Measurements from ENCODE around the gene SEMA4G.
A peak's percentile ranks its signal among the peaks of the same experiment; 100 is the strongest.

SEMA4G gene

DNA sequence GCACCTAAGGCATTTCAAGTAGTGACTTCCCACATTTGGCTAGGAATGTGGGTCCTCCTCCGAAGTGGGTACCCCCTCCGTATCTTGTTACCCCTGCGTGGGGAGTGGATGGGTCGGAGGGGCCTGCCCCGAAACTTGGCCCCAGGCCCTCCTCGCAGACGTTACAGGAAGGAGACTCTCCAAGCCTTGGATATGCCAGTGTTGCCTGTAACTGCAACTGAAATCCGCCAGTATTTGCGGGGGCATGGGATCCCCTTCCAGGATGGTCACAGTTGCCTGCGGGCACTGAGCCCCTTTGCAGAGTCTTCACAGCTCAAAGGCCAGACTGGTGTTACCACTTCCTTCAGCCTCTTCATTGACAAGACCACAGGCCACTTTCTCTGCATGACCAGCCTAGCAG, 18.9 kb downstream of the SEMA4G start:
- DNase-seq: no peak

DNA sequence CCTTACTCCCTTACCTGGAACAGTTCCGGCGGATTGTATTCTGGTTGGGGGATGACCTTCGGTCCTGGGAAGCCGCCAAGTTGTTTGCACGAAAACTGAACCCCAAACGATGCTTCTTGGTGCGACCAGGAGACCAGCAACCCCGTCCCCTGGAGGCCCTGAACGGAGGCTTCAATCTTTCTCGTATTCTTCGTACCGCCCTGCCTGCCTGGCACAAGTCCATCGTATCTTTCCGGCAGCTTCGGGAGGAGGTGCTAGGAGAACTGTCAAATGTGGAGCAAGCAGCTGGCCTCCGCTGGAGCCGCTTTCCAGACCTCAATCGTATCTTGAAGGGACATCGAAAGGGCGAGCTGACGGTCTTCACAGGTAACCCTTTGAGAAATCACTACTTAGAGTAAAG, 19.8 kb downstream of the SEMA4G start:
- no peak for DNase-seq

DNA sequence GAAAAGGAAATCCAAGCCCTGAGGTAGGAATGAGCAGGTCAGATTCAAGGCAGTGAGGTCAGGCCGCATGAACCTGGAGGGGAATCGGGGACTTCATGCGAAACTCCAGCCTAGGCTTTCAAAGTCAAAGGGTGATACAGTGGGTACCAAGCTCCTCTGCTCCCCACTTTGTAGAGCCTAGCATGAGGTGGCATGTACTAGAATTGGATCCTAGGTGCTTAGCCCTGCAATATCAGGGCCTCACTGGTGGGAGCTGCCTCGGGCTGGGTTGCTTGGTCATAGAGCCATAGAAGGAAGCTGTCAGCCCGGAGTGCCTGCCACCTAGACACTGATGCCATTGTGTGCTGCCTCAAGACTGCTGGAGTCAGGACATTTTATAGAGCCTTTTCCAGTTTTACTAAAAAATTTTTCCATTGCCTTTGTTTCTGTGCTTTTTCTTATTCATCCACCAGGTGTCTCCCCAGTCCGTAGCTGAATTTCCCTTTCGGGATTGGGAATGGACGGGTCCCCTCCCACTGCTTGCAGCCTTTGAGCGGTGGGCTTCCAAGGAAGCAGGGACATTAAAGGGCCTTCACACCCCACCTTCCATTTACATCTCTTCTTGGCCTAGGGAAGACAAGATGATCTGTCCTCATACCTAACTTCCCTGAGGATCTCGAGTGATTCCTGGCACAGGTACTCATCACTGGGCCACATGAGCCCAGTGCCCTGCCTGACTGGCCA, 24.8 kb downstream of the SEMA4G start:
- DNase-seq: no peak

DNA sequence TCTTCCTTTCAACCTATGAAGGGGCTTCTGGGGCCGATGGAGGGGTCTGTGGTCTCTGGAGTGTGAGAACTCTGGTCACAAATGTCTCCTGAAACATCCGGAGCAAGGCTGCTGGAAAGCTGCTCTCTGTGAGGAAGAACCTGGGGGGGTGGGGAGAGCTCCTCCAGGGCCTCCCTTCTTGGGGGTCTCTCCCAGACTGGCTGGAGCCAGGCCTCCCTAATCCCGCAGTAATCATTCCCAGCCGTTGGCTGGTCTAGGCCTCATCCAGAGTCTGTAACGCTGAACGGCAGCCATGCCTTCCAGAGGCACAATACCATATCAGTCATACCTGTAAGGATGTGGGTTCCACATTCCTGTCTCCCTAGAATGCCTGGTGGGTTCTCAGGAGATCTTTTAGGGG, 25.9 kb downstream of the SEMA4G start:
- no peak for DNase-seq

DNA sequence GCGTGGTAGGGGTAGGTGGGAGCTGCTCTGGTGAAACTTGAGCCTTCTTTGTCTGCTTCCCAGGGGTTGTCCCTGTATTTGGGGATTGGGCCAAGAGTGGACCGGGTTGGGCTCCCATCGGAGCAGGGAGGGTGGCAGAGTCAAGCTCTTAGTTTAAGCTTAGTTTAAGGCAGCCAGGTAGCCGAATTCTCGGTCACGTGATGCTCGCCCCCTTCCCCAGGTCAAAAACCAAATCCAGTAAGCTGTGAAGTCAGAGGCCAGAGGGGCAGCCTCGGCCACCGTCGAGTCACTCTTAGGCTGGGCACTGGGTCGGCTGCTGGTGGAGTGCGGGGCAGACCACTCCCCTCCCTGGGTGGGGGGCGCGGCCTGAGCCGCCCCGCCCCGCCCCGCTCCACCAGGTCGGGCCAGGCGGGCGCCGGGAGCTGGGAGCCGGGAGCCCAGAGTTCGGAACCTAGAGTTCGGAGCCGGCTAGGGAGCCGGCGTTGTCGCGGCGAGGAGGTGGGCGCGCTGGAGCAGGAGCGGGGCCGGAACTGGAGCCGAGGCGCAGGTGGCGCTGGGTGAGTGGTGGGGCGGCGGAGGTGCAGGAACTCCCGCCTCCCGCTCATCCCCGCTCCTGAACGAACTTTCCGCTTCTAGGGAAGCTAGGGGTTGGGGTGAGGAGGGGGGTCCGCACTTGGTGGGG, 27.5 kb downstream of the SEMA4G start:
- DNase-seq: no peak

DNA sequence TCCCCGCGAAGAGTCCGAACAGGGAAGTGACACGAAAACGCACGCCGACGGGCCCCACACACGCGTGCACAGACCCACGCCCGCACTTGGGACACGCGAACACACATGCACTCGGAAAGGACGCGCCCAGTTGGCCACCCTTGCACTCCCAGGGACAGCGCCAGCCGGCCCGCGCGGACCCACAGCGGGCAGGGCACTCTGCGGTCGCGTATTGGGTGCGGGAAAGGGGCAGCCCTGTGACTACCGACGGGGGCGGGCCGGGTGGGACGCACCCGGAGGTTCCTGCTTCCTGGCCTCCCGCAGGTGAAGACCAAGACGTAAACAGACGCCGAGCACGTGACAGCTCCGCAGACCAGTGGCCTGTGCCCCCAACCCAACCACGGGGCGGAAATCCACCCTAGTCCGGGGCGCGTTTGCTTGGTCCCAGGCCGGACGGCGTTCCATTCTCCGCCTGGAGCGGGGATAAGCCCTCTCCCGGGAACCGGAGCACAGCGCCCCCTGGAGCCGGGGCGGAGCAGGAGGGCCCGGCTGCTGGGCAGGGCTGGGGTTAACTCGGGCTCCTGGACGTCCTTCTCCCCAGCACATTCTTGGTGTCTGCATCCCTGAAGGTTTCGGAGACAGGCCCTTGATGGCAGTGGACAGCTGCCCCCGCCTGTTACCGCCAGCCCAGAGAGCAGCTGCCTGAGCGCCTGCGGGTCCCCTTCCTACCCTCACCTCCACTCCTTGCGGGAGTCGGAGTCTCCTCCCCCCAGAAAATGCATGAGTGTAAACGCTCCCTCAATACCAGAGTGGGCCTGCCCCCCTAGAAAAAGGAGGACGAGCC, 28.3 kb downstream of the SEMA4G start:
- DNase-seq: peak; percentile 62

DNA sequence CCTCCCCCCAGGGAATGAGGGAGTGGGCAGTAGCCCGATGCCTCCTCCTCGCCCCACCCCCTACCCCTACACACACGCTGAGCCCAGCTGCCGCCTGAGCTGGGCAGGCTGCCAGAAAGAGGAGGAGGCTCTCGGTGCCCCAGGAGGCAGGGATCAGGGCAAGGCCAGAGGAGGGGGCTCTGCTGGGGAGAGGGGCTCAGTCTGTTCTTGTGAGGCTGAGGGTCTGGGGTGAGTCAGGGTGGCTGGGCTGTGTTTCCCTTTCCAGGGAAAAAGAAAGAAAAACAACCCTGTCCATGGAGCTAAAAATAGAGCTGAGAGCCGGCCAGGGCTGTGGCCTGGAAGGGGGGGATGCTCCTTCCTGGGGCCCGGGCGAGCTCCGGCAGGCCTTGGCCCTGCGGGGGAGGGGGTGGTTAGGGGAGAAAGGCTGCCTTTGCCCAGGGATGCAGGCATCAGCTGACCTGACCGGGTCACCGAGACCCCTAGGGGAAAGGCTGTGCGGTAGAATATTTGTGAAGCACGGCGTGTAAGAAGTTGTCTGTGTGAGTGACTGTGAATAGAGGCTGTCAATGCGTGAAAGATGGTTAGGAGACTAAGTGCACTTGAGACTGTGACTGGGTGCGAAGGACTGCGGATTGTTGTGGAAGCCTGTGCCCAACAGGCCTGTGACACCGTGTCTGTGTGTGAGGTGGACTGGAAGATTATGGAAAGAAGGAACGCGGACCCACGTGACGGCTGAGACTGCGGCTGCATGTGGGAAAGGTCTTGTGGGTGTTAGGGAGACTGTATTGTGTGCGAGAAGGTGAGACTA, 29.1 kb downstream of the SEMA4G start:
- DNase-seq: peak; percentile 75

DNA sequence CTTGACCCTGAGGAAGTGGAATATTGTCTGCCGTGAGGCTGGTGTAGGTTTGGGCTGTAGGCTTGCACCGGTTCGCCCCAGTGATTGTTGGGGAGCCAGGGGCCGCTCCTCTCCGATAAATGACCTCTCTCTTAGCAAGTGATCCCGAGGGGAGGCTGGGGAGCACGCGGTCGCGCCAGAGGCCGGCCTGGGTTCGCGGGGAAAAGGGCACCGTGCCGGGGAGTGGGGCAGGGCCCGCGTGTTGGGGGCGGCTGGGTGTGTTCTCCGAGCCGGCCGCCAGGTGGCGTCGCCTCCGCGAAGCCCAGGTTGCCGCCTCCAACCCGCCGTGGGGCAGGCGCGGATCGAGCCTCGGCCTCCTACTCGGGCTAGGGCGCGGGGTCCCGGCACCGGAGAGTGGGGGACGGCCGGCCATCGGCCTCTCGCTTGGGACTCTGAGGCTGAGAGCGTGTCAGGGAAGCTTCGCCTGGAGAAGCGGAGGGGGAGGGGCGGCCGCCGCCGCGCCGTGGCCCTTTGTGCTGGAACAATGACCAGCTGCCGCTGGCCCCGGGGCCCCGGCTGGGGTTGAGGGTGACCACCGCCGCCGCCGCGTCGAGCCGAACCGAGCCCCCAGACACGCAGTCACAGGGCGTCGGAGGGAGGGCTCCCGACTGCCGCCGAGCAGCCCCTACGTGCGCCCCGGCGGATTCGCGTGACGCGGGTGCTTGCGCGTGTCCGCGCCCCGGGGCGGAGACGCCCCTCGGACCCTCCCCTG, 29.9 kb downstream of the SEMA4G start:
- peak; percentile 22 for DNase-seq

DNA sequence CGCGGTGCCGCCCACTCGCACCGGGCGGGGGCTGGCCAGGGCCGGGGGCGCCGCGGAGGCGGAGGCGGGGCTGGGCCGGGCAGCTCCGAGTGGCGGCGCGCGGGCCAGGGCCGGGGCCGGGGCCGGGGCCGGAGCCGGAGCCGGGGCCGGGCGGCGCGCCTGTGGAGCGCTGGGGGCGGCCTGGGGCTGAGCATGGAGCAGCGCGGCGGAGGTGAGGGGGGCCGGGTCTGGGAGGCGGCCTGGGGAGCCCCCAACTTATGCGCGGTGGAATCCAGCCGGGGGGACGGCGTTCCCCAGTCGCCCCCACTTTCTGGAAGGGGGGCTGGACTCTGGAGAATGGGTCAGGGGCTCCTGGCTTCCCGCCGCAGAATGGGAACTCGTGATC, 30.4 kb downstream of the SEMA4G start, which contains the start of gene LZTS2:
Gene LZTS2, plus strand, starts transcription at position 67 of the 385 bp plus-strand sequence. CDS start 2,731 bp downstream, outside the sequence.
- DNase-seq: no peak

DNA sequence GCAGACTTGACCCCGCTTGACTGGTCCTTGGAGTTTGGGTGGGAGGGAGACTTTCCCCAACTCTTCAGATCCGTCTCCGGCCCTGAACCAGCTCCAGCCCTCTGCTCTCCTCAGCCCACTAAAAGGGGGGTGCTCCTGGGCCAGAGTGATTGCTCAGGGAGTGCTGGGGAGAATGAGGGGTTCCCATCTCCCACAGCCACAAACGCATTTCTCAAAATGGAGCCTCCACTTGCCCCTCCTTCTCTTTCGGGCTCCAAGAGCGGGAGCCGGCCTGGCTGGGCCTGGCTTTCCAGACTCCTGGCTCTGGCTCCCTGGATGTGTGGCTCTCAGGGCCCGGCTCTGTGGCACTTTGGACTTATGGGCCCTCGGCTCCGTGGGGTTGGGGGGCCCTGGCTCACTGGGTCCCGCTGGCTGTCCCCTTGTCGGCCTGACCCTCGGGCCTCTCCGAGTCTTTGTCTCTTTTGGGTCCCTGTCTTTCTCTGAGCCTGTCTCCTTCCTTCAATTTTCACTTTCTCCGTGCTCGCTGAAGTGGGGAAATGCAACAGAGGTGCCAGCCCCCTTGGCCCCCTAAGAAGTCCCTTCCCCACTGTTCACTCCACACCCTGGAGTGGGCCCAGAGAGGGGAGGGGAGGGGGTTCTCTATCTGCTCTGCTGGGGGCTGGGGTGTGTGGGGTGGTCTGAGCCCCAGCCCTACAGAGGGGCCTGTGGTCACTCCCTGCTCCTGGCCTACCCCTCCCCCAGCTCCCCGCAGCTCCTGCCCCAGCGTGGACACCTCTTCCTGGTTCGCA, 31.0 kb downstream of the SEMA4G start:
- DNase-seq: no peak

DNA sequence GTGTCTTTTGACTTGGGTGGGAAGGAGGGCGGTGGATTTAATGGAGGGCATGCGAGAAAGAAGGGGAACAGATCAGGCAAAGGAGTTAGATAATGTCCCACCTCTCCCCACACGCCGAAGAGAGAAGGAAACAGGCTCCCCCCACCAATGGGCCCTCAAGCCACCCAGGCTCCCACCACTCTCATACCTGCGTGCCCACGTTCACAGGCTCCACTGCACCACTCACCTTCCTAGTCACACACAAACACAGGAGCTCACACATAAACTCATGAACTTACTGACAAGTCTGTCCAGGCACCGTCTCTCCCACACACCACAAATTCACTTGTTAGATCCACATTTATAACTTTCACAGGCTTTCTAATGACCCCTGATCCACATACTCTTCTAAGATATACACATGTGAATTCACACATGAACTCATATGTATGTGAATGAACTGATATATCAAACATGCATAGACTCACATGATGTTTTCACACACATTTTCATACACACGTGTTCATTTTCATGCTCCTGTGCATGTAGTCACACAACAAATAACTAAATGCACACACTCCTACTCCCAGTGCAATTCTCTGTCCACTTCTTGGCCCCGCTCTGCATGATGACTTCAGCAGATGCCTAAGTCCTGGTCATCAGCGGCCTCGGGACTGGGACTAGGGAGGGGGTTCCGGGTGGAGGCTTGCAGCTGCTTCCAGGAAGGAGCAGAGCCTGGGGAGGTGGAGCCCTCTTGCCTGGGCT, 31.8 kb downstream of the SEMA4G start:
- no peak for DNase-seq

DNA sequence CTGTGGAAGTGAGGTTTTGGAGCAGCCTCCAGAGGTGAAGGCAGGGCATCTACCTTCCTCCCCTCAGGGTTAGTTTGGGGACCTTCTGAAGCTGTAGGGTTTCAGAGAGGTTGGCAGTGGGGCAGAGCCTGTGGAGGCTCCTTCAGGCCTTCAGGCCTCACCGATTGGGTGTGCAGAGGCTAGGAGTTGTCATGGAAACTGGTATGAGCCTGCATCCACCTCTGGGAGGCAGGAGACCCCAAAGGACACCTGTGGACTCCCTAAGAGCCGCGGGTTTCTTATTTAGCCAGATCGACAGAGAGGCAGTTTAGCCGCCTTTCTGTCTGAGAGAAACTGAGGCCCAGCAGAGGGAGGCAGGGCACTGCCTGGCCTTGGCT, 32.3 kb downstream of the SEMA4G start:
- no peak for DNase-seq

DNA sequence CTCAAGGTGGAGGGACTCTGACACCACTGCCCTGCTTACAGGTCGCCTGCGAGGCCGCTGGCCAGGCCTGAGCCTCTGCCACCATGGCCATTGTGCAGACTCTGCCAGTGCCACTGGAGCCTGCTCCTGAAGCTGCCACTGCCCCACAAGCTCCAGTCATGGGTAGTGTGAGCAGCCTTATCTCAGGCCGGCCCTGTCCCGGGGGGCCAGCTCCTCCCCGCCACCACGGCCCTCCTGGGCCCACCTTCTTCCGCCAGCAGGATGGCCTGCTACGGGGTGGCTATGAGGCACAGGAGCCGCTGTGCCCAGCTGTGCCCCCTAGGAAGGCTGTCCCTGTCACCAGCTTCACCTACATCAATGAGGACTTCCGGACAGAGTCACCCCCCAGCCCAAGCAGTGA, 33.2 kb downstream of the SEMA4G start:
- DNase-seq: no peak

DNA sequence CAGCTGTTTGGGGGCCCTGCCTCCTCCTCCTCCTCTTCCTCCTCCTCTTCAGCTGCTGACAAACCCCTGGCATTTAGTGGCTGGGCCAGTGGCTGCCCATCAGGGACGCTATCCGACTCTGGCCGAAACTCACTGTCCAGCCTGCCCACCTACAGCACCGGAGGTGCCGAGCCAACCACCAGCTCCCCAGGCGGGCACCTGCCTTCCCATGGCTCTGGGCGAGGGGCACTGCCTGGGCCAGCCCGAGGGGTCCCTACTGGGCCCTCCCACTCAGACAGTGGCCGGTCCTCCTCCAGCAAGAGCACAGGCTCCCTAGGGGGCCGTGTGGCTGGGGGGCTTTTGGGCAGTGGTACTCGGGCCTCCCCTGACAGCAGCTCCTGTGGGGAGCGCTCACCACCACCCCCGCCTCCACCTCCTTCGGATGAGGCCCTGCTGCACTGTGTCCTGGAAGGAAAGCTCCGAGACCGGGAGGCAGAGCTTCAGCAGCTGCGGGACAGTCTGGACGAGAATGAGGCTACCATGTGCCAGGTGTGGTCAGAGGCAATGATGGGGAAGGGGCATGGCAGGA, 34.4 kb downstream of the SEMA4G start:
- no peak for DNase-seq

DNA sequence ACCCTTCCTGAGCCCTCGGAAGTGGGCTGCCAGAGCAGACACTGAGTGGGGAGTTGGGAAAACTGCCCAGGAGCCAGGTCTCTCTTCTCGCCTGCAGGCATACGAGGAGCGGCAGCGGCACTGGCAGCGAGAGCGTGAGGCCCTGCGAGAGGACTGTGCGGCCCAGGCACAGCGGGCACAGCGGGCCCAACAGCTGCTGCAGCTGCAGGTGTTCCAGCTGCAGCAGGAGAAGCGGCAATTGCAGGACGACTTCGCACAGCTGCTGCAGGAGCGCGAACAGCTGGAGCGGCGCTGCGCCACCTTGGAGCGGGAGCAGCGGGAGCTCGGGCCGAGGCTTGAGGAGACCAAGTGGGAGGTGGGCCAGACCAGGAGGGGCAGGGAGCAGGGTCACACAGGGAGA, 36.1 kb downstream of the SEMA4G start:
- no peak for DNase-seq

DNA sequence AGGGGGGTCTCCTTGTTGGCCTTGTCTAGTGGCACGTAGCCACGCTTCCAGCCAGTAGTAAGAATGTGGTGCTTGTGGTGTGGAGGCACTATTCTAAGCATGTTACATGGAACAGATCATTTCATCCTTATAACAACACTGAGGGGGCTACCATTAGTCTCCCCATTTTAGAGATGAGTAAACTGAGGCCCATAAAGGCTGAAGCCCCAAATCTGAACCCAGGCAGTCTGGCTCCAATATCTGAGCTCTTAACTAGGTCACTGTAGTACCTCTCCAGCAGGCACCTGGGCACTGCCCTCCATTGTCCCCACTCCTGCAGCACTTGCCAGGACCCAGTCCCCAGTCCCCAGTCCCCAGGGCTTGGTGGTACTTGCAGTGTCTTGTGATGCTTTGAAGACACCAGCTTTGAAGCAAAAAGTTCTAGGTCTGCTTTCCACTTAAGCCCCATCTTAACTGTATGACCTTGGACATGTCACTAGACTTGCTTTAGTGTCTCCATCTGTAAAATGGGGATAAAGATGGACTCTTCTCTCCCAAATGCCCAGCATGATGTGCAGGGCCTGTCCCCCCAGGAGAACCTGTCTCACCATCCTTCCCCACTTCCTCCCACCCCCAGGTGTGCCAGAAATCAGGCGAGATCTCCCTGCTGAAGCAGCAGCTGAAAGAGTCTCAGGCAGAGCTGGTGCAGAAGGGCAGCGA, 36.7 kb downstream of the SEMA4G start:
- no peak for DNase-seq

DNA sequence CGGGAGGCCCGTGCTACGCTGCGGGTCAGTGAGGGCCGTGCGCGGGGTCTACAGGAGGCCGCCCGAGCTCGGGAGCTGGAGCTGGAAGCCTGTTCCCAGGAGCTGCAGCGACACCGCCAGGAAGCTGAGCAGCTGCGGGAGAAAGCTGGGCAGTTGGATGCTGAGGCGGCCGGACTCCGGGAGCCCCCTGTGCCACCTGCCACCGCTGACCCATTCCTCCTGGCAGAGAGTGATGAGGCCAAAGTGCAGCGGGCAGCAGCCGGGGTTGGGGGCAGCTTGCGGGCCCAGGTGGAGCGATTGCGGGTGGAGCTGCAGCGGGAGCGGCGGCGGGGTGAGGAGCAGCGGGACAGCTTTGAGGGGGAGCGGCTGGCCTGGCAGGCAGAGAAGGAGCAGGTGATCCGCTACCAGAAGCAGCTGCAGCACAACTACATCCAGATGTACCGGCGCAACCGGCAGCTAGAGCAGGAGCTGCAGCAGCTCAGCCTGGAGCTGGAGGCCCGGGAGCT, 37.3 kb downstream of the SEMA4G start:
- DNase-seq: no peak

DNA sequence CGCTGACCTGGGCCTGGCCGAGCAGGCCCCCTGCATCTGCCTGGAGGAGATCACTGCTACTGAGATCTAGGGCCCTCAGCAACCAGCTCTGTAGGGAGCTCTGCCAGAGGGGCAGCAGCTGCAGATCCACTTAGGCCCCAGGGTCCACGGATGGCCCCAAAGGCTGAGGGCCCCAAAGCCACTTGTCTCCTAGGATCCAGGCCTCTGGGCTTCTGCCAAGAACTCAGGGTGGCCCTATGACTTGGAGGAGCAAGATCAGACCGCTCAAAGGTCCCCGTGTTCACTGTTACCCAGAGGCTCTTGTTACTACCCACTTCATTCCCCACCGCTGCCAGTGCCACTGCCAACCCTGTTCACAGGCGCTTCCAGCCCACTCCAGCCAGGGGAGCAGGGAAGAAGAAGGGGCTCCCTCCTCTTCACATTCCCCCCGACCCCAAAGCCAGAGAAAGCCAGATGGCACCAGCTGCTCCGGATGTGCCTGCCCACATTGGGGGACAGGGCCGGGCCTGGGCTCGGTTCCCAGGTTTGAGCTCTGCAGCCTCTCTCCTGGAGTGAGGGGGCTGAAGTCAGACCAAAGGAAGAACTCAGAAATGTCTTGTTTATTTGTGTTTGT, 37.9 kb downstream of the SEMA4G start:
- no peak for DNase-seq

Data from DMS153 (cell line).